Endothelial cell of umbilical vein (primary cell): ENCODE measurements around the gene APC2. TPM values are rescaled to one million over a fixed set of nuclear protein-coding genes. Genes with fewer than 3 reads are reported as not detected.

Source experiments
- BruUV-seq: library from RNA; stranded (reverse); fragments of 400-500 nt; replicated peaks from 2 replicates; lab custom pipeline; 2021; lab: Mats Ljungman, UMichigan
- CTCF ChIA-PET: fragments of 300-600, 350-600 bp; sonication (Branson Sonifier 250); formaldehyde crosslinking; loops from one replicate; lab custom pipeline; 2021; ENCODE audit warnings: antibody characterized with exemption, inconsistent platforms; lab: Charles Lee
- POLR2A ChIA-PET: fragments of 300-600, 350-600 bp; sonication (Branson Sonifier 250); formaldehyde crosslinking; loops from one replicate; lab custom pipeline; 2021; ENCODE audit warnings: antibody characterized with exemption, inconsistent platforms; lab: Charles Lee
- DNase-seq: peaks from one replicate; pipeline ENCODE4 v3.0.0-alpha.2; 2011; ENCODE audit warnings: low read depth, low spot score
- FAIRE-seq: peaks from 2 replicates; lab custom pipeline; 2011; peaks lifted over from hg19 to GRCh38; lab: Jason Lieb, UNC
- H2AFZ ChIP-seq: 2 replicates; pipeline ENCODE4 v1.6.0; 2012; ENCODE audit warnings: low read depth, low read length, control low read depth, inconsistent platforms
- H3K27ac ChIP-seq: 2 replicates; pipeline ENCODE4 v1.5.1; 2011; ENCODE audit warnings: low read depth, mild to moderate bottlenecking, control low read depth, low read length, moderate library complexity; ENCODE audit not compliant: insufficient read depth
- H3K27me3 ChIP-seq, 2 experiments: 2 replicates each; pipeline versions ENCODE4 v1.6.0 to v1.6.1; 2011; ENCODE audit warnings: low read length in 2 of 2, mixed read lengths in 1 of 2; ENCODE audit not compliant: control insufficient read depth in 2 of 2, insufficient read depth in 2 of 2
- H3K36me3 ChIP-seq, 2 experiments: 2 replicates in 1 of 2; 3 replicates in 1 of 2; pipeline ENCODE4 v1.5.1; 2011; ENCODE audit warnings: low read length in 2 of 2, mild to moderate bottlenecking in 1 of 2, moderate library complexity in 1 of 2; ENCODE audit not compliant: control insufficient read depth in 2 of 2, insufficient read depth in 2 of 2; ENCODE audit errors: extremely low read depth in 1 of 2
- H3K4me1 ChIP-seq: 3 replicates; pipeline ENCODE4 v1.5.1; 2011; ENCODE audit warnings: mild to moderate bottlenecking, low read length; ENCODE audit not compliant: control insufficient read depth, insufficient read depth; ENCODE audit errors: extremely low read depth
- H3K4me2 ChIP-seq: 2 replicates; pipeline ENCODE4 v1.6.1; 2011; ENCODE audit warnings: low read length, control low read depth, mixed read lengths; ENCODE audit not compliant: insufficient read depth
- H3K4me3 ChIP-seq, 3 experiments: fragments of 200-600 bp in 1 of 3; sonication (generic), shearing (Covaris generic) in 1 of 3; replicated peaks in 1 of 3; 2 replicates each; pipeline ENCODE4 v1.5.1; 2011 to 2016; ENCODE audit warnings: control low read depth in 3 of 3, low read length in 3 of 3, mild to moderate bottlenecking in 2 of 3, inconsistent platforms in 1 of 3, low read depth in 1 of 3, moderate library complexity in 1 of 3; ENCODE audit not compliant: insufficient read depth in 1 of 3
- H3K79me2 ChIP-seq: 2 replicates; pipeline ENCODE4 v1.6.0; 2012; ENCODE audit warnings: low read length, inconsistent platforms; ENCODE audit not compliant: control insufficient read depth, insufficient read depth
- H3K9ac ChIP-seq: replicated peaks from 2 replicates; pipeline ENCODE3; 2011; ENCODE audit warnings: low read length, control low read depth; ENCODE audit not compliant: insufficient read depth; ENCODE audit errors: extremely low read depth
- H3K9me1 ChIP-seq: replicated peaks from 3 replicates; pipeline ENCODE4 v1.6.0; 2011; ENCODE audit warnings: mild to moderate bottlenecking, low read length; ENCODE audit not compliant: control insufficient read depth, insufficient read depth; ENCODE audit errors: extremely low read depth
- H3K9me3 ChIP-seq: replicated peaks from 2 replicates; pipeline ENCODE4 v1.5.1; 2012; ENCODE audit warnings: low read length, inconsistent platforms; ENCODE audit not compliant: control insufficient read depth, insufficient read depth
- H4K20me1 ChIP-seq: replicated peaks from 2 replicates; pipeline ENCODE3; 2011; ENCODE audit warnings: mild to moderate bottlenecking, low read length; ENCODE audit not compliant: control insufficient read depth, insufficient read depth; ENCODE audit errors: extremely low read depth
- EZH2 ChIP-seq: IDR thresholded peaks from 2 replicates; pipeline ENCODE4 v1.6.1; 2012; ENCODE audit warnings: borderline replicate concordance, low read depth, mild to moderate bottlenecking, moderate library complexity, low read length, inconsistent platforms; ENCODE audit not compliant: severe bottlenecking
- FOS ChIP-seq: IDR thresholded peaks from 2 replicates; pipeline ENCODE4 v1.6.1; 2011; ENCODE audit warnings: mild to moderate bottlenecking, low read length, moderate library complexity, borderline replicate concordance; ENCODE audit not compliant: insufficient read depth
- GATA2 ChIP-seq: IDR thresholded peaks from 2 replicates; pipeline ENCODE4 v1.7.0; 2011; ENCODE audit warnings: low read depth, mild to moderate bottlenecking, moderate library complexity, mixed read lengths, low read length; ENCODE audit not compliant: insufficient read length, insufficient read depth
- JUN ChIP-seq: IDR thresholded peaks from 2 replicates; pipeline ENCODE4 v1.6.1; 2011; ENCODE audit warnings: borderline replicate concordance, low read depth; ENCODE audit not compliant: insufficient read length, insufficient read depth
- MYC ChIP-seq: IDR thresholded peaks from one replicate; pipeline ENCODE4 v1.6.1; 2011; ENCODE audit warnings: mild to moderate bottlenecking, low read depth, low read length
- POLR2A ChIP-seq: IDR thresholded peaks from 2 replicates; pipeline ENCODE4 v1.6.1; 2012; ENCODE audit warnings: low read depth, mild to moderate bottlenecking, control low read depth, low read length
- POLR2AphosphoS5 ChIP-seq: IDR thresholded peaks from 2 replicates; pipeline ENCODE4 v1.6.1; 2012; ENCODE audit warnings: low read depth, mild to moderate bottlenecking, control low read depth, low read length, moderate library complexity; ENCODE audit not compliant: insufficient read depth
- dilution Hi-C: fragments of 300-500 bp; cut with MboI; formaldehyde crosslinking; loops from one replicate; pipeline ENCODE4 v1.15.0; 2019; ENCODE audit warnings: low sequenced_read_pairs; ENCODE audit not compliant: extremely low pct_ligation_motif_present
- intact Hi-C: fragments of 100-400 bp; cut with micrococcal nuclease; formaldehyde crosslinking; loops from one replicate; pipeline ENCODE4 v1.10.0; 2022
- polyA plus RNA-seq, 4 experiments: library from polyadenylated mRNA; depleted of rRNA in 3 of 4; stranded (reverse) in 3 of 4; unstranded in 1 of 4; fragments of >200 nt; gene quantifications; 2 replicates each; pipeline versions ENCODE4 v1.2.1 to v1.2.3, GENCODE V29; 2011 to 2012; ENCODE audit warnings: missing spikeins in 1 of 4
- total RNA-seq: library from RNA; stranded (reverse); gene quantifications from 2 replicates; pipeline ENCODE4 v1.2.3, GENCODE V29; 2021
- TF ChIP-seq, protein P1 (sequence below): IDR thresholded peaks from 2 replicates; pipeline ENCODE4 v1.6.1; 2011; ENCODE audit not compliant: insufficient read depth, insufficient read length
- TF ChIP-seq, protein P2 (sequence below), 2 donors: IDR thresholded peaks; 1 replicate in 1 of 2; 2 replicates in 1 of 2; pipeline ENCODE4 v1.5.1; 2011; ENCODE audit warnings: low read length in 2 of 2, mild to moderate bottlenecking in 2 of 2, moderate library complexity in 2 of 2, control low read depth in 1 of 2, inconsistent platforms in 1 of 2, low read depth in 1 of 2; ENCODE audit not compliant: insufficient read depth in 1 of 2; ENCODE audit errors: extremely low read depth in 1 of 2

APC2 gene
- total and polyA plus RNA-seq, 2 donors (not counting 3 experiments of a cell fraction or from before 2014, with no cell fraction given), result 0.01 to 0.04 TPM

DNA sequence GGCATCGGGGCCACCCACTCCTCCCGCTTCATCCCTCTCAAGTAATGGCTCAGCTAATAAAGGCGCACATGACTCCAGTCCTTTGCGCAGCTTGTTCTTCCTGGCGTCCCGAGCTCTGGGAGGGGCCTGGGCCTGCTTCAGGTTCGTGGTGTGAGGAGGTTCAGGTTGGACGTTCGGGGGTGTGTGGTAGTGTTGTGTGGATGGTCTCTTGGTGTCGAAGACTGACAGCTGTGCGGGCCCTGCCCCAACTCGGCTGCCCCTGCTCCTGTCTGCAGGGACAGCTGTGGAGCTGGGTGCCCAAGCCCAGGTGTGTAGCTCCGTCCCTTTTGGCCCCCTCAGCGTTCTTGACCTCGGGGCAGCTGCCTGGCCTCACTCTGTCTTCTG, 9.5 kb upstream of the APC2 start:
- H3K27me3 ChIP-seq, result no peaks in the 10 kb centered on the region
- CTCF ChIA-PET, result no interaction called here
- H3K9ac ChIP-seq, result no peak overlapping the region
- H3K9me1 ChIP-seq, result no peaks in the 10 kb centered on the region
- no peak overlapping the region for H3K4me2 ChIP-seq
- no peak overlapping the region for H3K4me3 ChIP-seq
- H3K79me2 ChIP-seq, result peaks cover 34% of the 10 kb centered on the region
- no peak for FAIRE-seq
- peaks cover 7 to 23% of the 10 kb centered on the region in 2 experiments for H3K36me3 ChIP-seq
- dilution Hi-C loops (no loop called here), intact Hi-C loops (no loop called here)
- no TSS peak for BruUV-seq
- DNase-seq, result no peak
- no peaks in the 10 kb centered on the region for H4K20me1 ChIP-seq
- POLR2A ChIA-PET, result no interaction called here
- TF ChIP-seq FOS (no peak), POLR2A (no peak), MYC (no peak), GATA2 (no peak), POLR2AphosphoS5 (no peak), EZH2 (no peak), JUN (no peak)
- TF ChIP-seq, protein P1, sequence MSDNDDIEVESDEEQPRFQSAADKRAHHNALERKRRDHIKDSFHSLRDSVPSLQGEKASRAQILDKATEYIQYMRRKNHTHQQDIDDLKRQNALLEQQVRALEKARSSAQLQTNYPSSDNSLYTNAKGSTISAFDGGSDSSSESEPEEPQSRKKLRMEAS, result no peak
- TF ChIP-seq, protein P2, sequence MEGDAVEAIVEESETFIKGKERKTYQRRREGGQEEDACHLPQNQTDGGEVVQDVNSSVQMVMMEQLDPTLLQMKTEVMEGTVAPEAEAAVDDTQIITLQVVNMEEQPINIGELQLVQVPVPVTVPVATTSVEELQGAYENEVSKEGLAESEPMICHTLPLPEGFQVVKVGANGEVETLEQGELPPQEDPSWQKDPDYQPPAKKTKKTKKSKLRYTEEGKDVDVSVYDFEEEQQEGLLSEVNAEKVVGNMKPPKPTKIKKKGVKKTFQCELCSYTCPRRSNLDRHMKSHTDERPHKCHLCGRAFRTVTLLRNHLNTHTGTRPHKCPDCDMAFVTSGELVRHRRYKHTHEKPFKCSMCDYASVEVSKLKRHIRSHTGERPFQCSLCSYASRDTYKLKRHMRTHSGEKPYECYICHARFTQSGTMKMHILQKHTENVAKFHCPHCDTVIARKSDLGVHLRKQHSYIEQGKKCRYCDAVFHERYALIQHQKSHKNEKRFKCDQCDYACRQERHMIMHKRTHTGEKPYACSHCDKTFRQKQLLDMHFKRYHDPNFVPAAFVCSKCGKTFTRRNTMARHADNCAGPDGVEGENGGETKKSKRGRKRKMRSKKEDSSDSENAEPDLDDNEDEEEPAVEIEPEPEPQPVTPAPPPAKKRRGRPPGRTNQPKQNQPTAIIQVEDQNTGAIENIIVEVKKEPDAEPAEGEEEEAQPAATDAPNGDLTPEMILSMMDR (IDR thresholded peaks at IDR 0.05; ENCODE audit: extremely low read depth in 1 of 2, insufficient read depth in 1 of 2, low read depth in 1 of 2, low read length in 2 of 2), result no peak
- peaks cover 6% of the 10 kb centered on the region for H3K4me1 ChIP-seq
- H2AFZ ChIP-seq, result no peak overlapping the region
- H3K9me3 ChIP-seq, result no peaks in the 10 kb centered on the region
- H3K27ac ChIP-seq, result no peak overlapping the region
